HG02885 (cell line): ENCODE measurements around the gene SLC22A23.
"Not testable (repeated sequence)": the region's sequence is repeated elsewhere in the genome, so short reads cannot be mapped to it uniquely, and the experiment has no call there.

Source experiments
- ATAC-seq: cut with Tn5 transposase; IDR thresholded peaks from one replicate; pipeline ENCODE4 v1.9.1; 2021; ENCODE audit warnings: mild to moderate bottlenecking; ENCODE audit not compliant: unreplicated experiment, poor library complexity

Gene SLC22A23

GRCh38 chr6:3261518-3261820 is 195.4 kb downstream of the SLC22A23 start:
- ATAC-seq: no peak

DNA sequence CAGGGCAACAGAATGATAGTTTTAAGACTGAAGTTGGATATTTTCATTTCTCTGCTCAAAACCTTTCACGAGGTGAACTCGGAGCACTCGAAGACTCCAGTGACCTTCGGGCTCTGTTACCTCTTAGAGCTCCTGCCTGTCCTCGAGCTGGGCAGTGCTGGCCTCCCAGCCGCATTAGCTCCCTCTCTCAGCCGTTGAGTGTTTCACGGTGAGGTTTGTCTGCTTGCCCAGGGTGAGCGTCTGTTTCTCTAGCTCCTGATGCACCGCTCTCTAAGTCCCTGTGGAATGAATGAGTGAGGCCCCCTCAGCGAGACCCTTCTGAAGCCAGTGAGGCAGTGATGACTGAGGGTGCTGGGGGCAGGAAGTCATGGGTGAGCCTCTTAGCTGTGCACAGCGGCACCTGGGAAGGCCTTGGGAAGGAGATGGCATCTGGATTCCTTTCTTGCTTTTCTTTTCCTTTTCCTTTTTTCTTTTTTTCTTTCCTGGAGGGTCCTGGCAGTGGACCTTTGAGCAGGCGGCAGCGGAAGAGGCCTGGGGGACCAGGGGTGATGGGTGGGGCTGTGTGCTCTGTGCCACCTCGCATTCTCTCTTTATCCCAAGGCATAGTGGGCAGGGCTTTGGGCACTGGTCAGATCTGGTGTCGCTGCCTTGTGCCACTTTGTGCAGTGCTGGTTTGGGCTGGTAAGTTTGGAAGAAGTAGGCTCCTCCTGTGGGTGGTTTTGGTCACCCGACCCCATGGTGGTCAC is 195.9 kb downstream of the SLC22A23 start:
- ATAC-seq: no peak

DNA sequence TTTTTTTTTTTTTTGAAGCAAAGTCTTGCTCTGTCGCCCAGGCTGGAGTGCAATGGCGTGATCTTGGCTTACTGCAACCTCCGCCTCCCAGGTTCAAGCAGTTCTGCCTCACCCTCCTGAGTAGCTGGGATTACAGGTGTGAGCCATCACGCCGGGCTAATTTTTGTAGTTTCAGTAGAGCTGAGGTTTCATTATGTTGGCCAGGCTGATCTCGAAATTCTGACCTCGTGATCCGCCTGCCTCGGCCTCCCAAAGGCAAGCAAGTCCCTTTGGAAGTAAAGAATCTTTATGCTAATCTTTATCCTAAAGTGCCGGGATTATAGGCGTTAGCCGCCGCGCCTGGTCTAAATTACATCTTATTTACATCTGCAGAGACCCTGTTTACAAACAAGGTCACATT is 196.6 kb downstream of the SLC22A23 start:
- no peak for ATAC-seq

DNA sequence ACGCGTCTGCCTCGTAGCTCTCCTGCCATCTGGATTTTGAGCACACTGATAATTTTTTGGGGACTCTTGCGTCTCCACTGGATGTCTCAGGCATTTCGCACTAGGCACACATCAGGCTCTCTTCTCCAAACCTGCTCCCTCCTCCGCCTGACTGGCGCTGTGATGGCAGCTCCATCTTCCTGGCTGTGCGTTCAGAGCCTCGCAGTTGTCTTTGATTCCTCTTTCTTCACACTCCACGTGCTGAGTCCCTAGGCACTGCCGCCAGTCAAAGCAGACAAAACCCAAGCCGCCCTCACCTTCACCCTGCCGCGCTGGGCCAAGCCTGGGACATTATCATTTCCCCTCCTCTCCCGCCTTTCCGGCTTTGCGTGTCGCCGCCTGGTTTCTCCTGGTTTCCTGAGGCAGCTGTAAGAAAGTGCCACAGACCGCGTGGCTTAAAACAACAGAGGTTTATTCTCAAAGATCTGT is 197.3 kb downstream of the SLC22A23 start:
- peak; percentile 31 for ATAC-seq

DNA sequence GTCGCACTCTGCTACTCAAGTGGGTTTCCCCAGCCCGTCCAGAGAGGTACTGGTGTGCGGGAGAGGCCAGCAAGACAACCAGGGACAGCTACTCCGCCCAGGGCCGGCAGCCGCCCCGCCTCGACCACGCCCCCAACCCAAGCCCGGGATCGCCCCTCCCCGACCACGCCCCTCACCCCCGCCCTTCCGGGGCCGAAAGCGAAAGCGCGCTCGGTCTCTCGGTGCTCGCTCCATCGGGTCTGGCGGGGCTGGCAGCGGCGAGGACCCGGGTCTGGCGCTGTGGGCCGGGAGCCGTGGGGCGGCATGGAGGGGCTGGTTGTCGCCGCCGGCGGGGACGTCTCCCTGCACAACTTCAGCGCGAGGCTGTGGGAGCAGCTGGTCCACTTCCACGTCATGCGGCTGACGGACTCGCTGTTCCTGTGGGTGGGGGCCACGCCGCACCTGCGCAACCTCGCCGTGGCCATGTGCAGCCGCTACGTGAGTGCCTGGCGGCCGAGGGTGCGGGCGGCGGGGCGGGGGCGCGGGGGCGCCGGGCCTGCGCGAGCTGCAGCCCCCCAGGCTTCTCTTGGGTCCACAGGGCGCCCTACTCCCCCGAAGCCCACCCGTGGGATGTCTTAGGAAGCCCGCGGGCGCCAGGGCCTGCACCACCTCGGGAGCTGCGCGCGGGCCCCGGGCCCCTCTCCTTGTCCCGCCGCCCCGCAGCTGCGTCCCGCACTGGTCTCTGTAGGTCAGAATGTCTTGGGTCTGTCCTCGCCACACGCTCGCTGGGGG is 197.9 kb downstream of the SLC22A23 start, which contains the start of gene PSMG4:
PSMG4 (plus strand) TSS at position 228 of the 771 bp plus-strand sequence; CDS start at position 304, 76 bp downstream.
- peak; percentile 76 for ATAC-seq

- no peak for ATAC-seq
Measured at GRCh38 chr6:3258201-3258600, 198.6 kb downstream of the SLC22A23 start.

- no peak for ATAC-seq
Measured at GRCh38 chr6:3253597-3253961, 203.3 kb downstream of the SLC22A23 start.

DNA sequence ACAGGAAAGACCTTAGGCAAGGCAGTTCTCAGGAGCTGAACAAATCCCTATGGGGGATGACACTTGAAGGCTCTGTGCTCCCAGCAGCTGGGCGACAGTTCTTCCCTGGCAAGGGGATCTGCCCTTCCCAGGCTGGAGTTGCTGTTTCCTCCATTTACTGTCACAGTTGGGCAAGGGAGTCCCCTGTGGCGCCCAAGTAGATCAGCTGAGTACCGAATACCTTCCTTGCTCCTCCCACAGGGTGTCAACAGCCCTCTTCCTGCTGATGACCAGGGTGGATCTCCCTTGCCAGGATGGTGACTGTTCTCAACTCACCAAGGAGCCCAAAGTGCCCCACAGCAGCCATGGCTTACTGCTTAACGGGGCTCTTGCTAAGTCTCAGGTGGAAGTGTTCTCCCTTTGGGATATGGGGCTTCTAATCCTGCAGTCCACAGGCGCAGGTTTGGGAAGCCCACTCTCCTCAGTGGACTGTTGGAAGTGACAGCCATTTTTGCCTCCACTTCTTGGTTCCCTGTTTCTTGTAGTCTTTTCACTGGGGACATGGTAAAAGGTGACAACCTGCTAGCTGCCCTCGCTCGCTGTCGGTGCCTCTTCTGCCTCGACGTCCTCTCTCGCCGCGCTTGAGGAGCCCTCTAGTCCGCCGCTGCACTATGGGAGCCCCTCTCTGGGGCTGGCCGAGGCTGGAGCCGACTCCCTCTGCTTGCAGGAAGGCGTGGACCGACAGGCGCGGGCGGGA is 203.8 kb downstream of the SLC22A23 start:
- no peak for ATAC-seq

- no peak for ATAC-seq
Measured at GRCh38 chr6:3252369-3252768, 204.5 kb downstream of the SLC22A23 start.

DNA sequence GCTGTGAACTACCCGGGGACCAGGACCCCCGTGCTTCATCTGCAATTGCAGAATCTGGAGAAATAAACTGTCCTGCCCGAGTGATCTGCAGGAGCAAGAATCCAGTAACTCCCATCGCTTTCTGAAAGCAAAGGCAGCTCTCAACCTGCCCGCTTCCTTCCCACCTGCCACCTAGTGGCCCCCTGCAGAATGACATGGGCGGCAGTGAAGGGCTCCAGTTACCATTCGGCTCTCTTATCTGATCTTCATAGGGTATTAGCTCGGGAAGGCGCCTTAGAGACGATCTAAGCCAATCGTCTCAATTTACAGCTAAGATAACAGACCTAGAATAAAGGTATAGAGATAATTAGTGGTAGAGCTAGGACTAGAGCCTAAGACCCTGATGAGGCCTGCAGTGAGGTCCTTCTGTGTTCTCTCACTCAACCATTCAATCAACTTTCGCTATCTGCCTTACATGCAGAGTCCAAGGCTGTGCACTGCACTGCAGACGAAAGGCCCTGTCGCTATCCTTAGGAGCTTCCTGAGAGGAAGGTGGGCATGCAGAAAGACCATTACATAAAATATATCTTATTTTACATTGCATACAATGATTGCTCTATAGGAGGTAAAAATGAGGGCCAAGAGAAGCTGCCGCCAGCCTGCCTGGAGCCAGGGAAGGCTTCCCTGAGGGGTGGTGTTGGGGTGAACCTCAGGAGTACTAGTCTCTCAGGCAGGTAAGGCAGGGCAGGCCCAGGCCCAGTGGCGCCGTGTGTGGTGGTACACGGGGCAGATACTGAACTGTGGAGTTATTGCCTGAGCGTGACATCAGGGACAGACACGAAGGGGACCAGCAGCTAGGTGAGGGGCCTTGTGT is 205.2 kb downstream of the SLC22A23 start:
- ATAC-seq: peak; percentile 78

- no peak for ATAC-seq
Measured at GRCh38 chr6:3250231-3250675, 206.6 kb downstream of the SLC22A23 start.

DNA sequence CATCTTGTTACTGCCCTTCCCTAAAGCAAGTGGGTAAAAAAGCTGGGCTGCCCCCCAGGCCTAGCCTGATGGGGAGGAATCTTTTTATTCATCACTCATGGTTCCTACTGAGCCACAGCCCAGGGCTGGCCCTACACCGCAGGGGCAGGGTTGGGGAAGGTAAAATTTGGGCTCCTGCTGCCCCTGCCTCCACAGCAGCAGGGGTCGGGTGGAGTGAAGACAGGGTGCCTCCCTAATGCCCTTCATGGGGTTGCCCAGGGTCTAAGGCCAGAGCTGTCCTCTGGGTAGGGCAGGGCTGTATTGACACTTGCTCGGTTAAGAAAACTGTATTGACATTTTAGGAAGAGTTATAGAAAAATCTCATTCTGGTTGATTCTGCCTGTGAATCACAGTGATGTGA is 207.0 kb downstream of the SLC22A23 start:
- ATAC-seq: no peak

DNA sequence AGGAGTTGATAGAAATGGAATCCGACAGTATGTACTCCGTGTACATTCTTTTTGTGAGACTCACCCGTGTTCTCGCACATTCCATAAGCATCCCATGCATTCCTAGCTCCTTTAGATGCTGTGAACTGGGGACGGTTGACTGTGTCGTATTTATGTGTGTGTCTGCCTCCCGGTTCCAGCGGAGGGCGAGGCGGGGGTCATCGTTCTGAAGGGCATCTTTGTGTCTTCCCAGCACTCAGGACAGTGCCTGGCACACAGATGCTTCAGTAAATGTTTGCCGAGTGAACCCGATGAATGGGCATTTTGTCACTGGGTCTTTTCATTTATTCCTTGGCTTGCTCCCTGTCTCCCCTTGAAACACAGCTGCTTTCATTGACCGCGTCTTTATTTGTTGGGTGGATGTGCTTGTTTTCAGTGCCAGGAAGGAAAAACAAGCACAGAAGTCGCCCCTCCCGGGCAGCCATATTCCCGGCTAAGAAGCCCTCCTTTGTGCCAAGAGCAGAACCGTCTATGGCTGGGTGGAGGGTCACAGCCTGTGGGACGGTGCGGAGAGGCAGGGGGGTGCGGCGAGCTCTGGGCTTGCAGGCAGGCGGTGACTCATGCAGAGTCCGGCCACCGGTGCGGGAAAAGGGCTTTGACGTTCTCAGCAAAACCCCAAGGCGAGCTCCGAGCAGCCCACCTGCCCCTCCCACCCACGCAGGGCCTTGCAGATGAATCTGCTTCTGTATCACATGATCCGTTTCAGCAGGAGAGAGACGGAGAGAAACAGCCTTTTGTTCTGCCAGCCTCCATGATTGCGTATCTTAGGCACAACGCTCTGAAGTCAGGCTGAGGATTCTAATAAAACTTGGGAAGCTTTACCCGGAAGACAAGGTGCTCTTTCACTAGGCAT is 209.3 kb downstream of the SLC22A23 start:
- no peak for ATAC-seq

- ATAC-seq: no peak
Measured at GRCh38 chr6:3245216-3245615, 211.6 kb downstream of the SLC22A23 start.

DNA sequence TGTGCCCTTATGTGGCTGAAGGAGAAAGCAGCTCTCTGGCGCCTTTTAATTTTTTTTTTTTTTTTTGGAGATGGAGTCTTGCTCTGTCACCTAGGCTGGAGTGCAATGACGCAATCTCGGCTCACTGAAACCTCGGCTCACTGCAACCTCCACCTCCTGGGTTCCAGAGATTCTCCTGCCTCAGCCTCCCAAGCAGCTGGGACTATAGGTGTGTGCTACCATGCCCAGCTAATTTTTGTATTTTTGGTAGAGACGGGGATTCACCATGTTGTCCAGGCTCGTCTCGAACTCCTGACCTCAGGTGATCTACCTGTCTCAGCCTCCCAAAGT is 212.1 kb downstream of the SLC22A23 start:
- not testable (repeated sequence) for ATAC-seq

- no peak for ATAC-seq
Measured at GRCh38 chr6:3244003-3244831, 212.6 kb downstream of the SLC22A23 start.

- no peak for ATAC-seq
Measured at GRCh38 chr6:3242768-3243167, 214.1 kb downstream of the SLC22A23 start.

- not testable (repeated sequence) for ATAC-seq
Measured at GRCh38 chr6:3241745-3242144, 215.1 kb downstream of the SLC22A23 start.
